Measurements from ENCODE around the gene PSTPIP1. TPM values are rescaled to one million over a fixed set of nuclear protein-coding genes. Genes with fewer than 3 reads are reported as not detected.

The PSTPIP1 gene
- total and polyA plus RNA-seq, 8 donors: 1.8 to 52.9 (median 3.4) TPM

DNA sequence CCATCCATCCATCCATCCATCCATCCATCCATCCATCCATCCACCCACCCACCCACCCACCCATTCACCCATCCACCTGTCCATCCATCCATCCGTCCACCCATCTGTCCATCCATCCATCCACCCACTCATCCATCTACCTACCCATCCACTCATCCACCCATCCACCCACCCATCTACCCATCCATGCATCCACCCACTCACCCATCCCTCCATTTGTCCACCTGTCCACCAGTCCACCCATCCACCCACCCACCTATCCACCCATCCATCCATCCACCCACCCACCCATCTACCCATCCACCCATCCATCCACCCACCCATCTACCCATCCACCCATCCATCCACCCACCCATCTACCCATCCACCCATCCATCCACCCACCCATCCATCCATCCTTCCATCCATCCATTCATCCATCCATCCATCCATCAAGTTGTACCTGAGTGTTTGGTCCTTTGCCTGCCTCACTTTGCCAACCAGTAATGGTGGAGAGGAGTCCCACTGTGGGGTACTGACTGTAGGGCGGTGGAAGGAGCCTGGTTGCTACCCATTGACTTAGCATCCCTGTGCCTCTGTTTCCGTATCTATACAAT, 17.3 kb downstream of the PSTPIP1 start:
- DNase-seq: peak in 1 of 4 donors; percentile 0
- Histone ChIP-seq H3K36me3 (no peaks in the 10 kb centered on the region), H3K27me3 (no peaks in the 10 kb centered on the region), H3K9me3 (no peaks in the 10 kb centered on the region), H3K27ac (peak overlapping the region in 1 of 2 donors; percentile 88), H3K4me1 (peaks cover 0 to 59% of the 10 kb centered on the region in 2 donors), H3K4me3 (no peak overlapping the region)
- intact Hi-C loops (cut with DNase I): no loop called here
- TF ChIP-seq, protein P1, sequence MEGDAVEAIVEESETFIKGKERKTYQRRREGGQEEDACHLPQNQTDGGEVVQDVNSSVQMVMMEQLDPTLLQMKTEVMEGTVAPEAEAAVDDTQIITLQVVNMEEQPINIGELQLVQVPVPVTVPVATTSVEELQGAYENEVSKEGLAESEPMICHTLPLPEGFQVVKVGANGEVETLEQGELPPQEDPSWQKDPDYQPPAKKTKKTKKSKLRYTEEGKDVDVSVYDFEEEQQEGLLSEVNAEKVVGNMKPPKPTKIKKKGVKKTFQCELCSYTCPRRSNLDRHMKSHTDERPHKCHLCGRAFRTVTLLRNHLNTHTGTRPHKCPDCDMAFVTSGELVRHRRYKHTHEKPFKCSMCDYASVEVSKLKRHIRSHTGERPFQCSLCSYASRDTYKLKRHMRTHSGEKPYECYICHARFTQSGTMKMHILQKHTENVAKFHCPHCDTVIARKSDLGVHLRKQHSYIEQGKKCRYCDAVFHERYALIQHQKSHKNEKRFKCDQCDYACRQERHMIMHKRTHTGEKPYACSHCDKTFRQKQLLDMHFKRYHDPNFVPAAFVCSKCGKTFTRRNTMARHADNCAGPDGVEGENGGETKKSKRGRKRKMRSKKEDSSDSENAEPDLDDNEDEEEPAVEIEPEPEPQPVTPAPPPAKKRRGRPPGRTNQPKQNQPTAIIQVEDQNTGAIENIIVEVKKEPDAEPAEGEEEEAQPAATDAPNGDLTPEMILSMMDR (IDR thresholded peaks at IDR 0.05): no peak
- ATAC-seq: no peak

DNA sequence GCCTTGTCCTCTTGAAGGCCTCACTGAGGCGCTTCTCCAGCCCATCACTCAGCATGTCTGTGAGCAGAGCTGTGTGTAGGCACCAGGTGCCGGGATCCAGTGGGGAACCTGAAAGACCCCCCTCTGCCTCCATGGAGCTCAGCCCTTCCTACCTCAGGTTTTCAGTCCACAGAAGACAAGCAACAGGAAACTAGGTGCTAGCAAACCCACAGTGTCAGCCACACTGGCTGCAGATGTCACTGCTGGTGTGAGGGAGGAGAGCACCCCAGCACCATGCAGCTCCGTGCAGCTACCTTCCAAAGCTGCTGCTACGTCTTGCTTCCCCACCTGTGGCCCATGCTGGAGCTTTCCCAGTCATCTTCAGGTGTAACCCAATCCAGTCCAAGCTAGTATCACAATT, 17.9 kb downstream of the PSTPIP1 start:
- intact Hi-C loops (cut with DNase I): no loop called here
- no peaks in the 10 kb centered on the region for H3K9me3 ChIP-seq
- ATAC-seq: no peak
- H3K27me3 ChIP-seq: no peaks in the 10 kb centered on the region
- peak overlapping the region in 1 of 2 donors; percentile 88 for H3K27ac ChIP-seq
- H3K4me1 ChIP-seq: peaks cover 0 to 65% of the 10 kb centered on the region in 2 donors
- TF ChIP-seq, protein P1 (IDR thresholded peaks at IDR 0.05): no peak
- H3K36me3 ChIP-seq: no peaks in the 10 kb centered on the region
- H3K4me3 ChIP-seq: no peak overlapping the region
- DNase-seq: peak in 1 of 4 donors; percentile 15

DNA sequence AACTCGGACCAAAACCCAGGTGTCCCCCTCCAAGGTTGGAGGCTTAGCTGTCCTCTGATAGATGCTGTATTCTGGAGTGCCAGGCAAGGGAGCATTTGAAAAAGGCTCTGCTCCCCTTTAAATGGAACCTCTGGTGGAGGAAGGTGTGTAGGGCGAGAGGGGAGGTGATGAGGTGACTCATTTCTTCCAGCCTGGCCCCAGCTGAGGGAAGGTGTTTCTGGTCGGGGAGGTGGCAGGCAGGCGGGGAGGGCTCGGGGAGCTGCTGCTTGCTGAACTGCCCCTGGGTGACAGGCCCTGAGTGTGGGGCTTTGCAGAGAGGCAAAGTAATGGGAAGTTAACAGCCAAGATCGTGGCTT, 18.8 kb downstream of the PSTPIP1 start:
- Histone ChIP-seq H3K4me1 (peaks cover 0 to 71% of the 10 kb centered on the region in 2 donors), H3K36me3 (peaks cover 0 to 8% of the 10 kb centered on the region in 2 donors), H3K4me3 (no peak overlapping the region), H3K27ac (peak overlapping the region; percentile 19 to 88), H3K9me3 (no peaks in the 10 kb centered on the region), H3K27me3 (no peaks in the 10 kb centered on the region)
- ATAC-seq (peak; percentile 45), DNase-seq (peak in 1 of 4 donors; percentile 75)
- TF ChIP-seq, protein P1 (IDR thresholded peaks at IDR 0.05): no peak
- intact Hi-C loops (cut with DNase I): no loop called here

DNA sequence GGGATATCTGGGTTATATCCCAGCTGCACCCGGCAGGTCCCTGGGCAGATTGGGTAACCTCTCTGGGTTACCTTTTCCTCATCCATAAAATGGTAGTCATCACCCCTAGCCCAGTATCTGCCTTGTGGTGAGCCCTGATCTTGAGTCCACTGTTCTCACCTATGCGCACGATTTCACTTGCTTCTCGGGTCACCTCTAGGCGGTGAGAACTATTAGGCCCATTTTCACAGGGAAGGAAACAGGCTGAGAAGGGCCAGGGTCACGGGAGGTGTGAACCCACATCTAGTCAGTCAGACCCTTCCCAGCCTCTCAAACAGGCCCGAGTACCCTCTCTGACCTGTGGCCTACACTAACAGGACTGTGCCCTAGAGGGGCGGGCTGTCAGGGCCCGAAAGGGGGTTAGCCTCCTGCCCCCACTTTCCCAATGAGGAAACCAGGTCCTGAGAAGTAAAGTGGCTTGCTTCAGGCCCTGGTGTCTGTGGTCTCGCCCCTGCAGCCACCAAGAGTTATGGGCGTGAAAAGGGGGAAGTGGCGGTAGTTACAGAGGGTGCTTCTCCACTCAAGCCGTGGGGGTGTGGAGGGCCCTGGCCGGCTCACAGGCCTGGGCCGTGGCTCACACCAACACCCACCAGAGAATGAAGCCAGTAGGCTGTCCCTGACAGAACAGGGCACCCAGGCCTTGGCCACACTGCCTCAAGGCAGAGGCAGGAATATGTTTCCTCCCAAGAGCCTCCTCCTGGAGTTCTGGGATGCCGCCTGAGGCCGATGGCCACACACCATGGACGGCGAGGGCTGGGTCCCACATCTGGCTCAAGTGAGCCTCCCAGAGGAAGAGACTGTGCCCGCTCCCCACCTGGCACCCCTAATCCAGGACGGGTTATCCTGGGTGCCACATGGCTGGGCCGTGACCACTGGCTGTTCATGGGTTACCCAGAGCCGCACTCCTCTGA, 19.5 kb downstream of the PSTPIP1 start:
- DNase-seq: peak in 2 of 4 donors; percentile 63 to 86
- Histone ChIP-seq H3K4me1 (peaks cover 0 to 72% of the 10 kb centered on the region in 2 donors), H3K27me3 (no peaks in the 10 kb centered on the region), H3K9me3 (no peaks in the 10 kb centered on the region), H3K4me3 (no peak overlapping the region), H3K27ac (peak overlapping the region; percentile 19 to 88), H3K36me3 (peaks cover 0 to 8% of the 10 kb centered on the region in 2 donors)
- intact Hi-C loops (cut with DNase I): no loop called here
- TF ChIP-seq, protein P1 (IDR thresholded peaks at IDR 0.05): no peak
- peak; percentile 66 for ATAC-seq

Data from left lung (tissue), 10 donors.